ENCODE data around the gene ATP6V1F.

DNA sequence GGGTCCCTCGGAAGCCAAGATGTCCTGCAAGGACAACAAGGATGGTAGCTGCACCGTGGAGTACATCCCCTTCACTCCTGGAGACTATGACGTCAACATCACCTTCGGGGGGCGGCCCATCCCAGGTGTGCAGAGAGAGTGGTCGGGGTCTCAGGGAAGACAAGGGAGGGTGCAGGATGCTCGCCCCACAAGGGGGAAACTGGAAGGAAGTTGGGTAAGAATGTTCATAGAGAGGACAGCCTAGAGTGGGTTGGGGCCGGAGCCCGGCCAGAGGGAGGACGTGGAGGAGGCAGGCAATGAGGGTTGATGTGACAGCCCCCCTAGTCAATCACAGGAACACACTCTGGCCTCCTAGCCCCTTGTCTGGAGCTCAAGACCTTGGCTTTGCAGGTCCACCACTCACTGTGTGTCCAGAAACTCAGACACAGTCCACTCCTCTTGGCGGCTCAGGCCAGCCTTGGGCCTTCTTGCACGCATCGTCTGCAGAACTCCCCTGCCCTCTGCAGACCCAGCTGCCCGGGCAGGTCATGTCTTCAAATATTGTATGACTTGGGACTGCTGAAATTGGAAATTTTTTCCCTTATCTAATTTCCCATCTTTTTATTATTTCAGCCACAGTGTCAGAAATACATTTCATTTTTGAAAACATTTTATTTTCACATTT is 15.7 kb upstream of the ATP6V1F start:
- TF ChIP-seq, protein P1, sequence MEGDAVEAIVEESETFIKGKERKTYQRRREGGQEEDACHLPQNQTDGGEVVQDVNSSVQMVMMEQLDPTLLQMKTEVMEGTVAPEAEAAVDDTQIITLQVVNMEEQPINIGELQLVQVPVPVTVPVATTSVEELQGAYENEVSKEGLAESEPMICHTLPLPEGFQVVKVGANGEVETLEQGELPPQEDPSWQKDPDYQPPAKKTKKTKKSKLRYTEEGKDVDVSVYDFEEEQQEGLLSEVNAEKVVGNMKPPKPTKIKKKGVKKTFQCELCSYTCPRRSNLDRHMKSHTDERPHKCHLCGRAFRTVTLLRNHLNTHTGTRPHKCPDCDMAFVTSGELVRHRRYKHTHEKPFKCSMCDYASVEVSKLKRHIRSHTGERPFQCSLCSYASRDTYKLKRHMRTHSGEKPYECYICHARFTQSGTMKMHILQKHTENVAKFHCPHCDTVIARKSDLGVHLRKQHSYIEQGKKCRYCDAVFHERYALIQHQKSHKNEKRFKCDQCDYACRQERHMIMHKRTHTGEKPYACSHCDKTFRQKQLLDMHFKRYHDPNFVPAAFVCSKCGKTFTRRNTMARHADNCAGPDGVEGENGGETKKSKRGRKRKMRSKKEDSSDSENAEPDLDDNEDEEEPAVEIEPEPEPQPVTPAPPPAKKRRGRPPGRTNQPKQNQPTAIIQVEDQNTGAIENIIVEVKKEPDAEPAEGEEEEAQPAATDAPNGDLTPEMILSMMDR (conservative IDR thresholded peaks at IDR 0.05; ENCODE audit: low read length): no peak
- TF ChIP-seq EZH2phosphoT487 (IDR thresholded peaks at IDR 0.05; ENCODE audit: borderline replicate concordance, low read depth, low read length): no peak

Data from OCI-LY7 (cell line).